Keratinocyte (primary cell): Measurements from ENCODE around the gene SYT9. TPM values are rescaled to one million over a fixed set of nuclear protein-coding genes. Genes with fewer than 3 reads are reported as not detected.

Source experiments
- DNase-seq: peaks from one replicate; pipeline ENCODE4 v3.0.0-alpha.2; 2011; ENCODE audit warnings: low read depth, missing footprints, low spot score
- FAIRE-seq: peaks from 2 replicates; lab custom pipeline; 2011; peaks lifted over from hg19 to GRCh38; lab: Jason Lieb, UNC
- H2AFZ ChIP-seq: 2 replicates; pipeline ENCODE4 v1.6.0; 2012; ENCODE audit warnings: low read length, control low read depth, inconsistent platforms; ENCODE audit not compliant: control insufficient read depth
- H3K27ac ChIP-seq: 2 replicates; pipeline ENCODE4 v1.5.1; 2011; ENCODE audit warnings: low read length; ENCODE audit not compliant: control insufficient read depth, insufficient read depth
- H3K27me3 ChIP-seq: 3 replicates; pipeline ENCODE4 v1.6.0; 2011; ENCODE audit warnings: low read length; ENCODE audit not compliant: control insufficient read depth, insufficient read depth; ENCODE audit errors: extremely low read depth
- H3K36me3 ChIP-seq, 2 experiments: 2 replicates in 1 of 2; 3 replicates in 1 of 2; pipeline ENCODE4 v1.5.1; 2011; ENCODE audit warnings: low read length in 2 of 2, mild to moderate bottlenecking in 1 of 2; ENCODE audit not compliant: control insufficient read depth in 2 of 2, insufficient read depth in 2 of 2; ENCODE audit errors: extremely low read depth in 1 of 2
- H3K4me1 ChIP-seq: 3 replicates; pipeline ENCODE4 v1.5.1; 2011; ENCODE audit warnings: low read length; ENCODE audit not compliant: control insufficient read depth, insufficient read depth; ENCODE audit errors: extremely low read depth
- H3K4me2 ChIP-seq: 3 replicates; pipeline ENCODE4 v1.6.0; 2011; ENCODE audit warnings: low read depth, low read length; ENCODE audit not compliant: control insufficient read depth, insufficient read depth; ENCODE audit errors: extremely low read depth
- H3K4me3 ChIP-seq, 3 experiments: fragments of 200-600 bp in 1 of 3; sonication (generic) in 1 of 3; 2 replicates in 2 of 3; 3 replicates in 1 of 3; pipeline ENCODE4 v1.5.1; 2011 to 2016; ENCODE audit warnings: low read length in 3 of 3, mild to moderate bottlenecking in 3 of 3, control low read depth in 2 of 3, inconsistent platforms in 1 of 3, low read depth in 1 of 3, mixed read lengths in 1 of 3, mixed run types in 1 of 3, moderate library complexity in 1 of 3; ENCODE audit not compliant: control insufficient read depth in 2 of 3, insufficient read depth in 2 of 3; ENCODE audit errors: extremely low read depth in 1 of 3
- H3K79me2 ChIP-seq: 2 replicates; pipeline ENCODE4 v1.6.0; 2012; ENCODE audit warnings: low read length; ENCODE audit not compliant: control insufficient read depth, insufficient read depth
- H3K9ac ChIP-seq: 3 replicates; pipeline ENCODE4 v1.6.0; 2011; ENCODE audit warnings: low read length; ENCODE audit not compliant: control insufficient read depth, insufficient read depth; ENCODE audit errors: extremely low read depth
- H3K9me1 ChIP-seq: 3 replicates; pipeline ENCODE4 v1.6.0; 2011; ENCODE audit warnings: low read length; ENCODE audit not compliant: control insufficient read depth, insufficient read depth; ENCODE audit errors: extremely low read depth
- H3K9me3 ChIP-seq: 2 replicates; pipeline ENCODE4 v1.5.1; 2012; ENCODE audit warnings: low read depth, low read length; ENCODE audit not compliant: control insufficient read depth
- H4K20me1 ChIP-seq: 3 replicates; pipeline ENCODE4 v1.6.0; 2011; ENCODE audit warnings: low read length; ENCODE audit not compliant: control insufficient read depth, insufficient read depth; ENCODE audit errors: extremely low read depth
- EZH2 ChIP-seq: IDR thresholded peaks from one replicate; pipeline ENCODE4 v1.6.1; 2012; ENCODE audit warnings: inconsistent platforms, mild to moderate bottlenecking, low read length, moderate library complexity
- dilution Hi-C: fragments of 300-500 bp; cut with MboI; formaldehyde crosslinking; loops from one replicate; pipeline ENCODE4 v1.7.0; 2020; ENCODE audit warnings: low sequenced_read_pairs; ENCODE audit not compliant: extremely low pct_ligation_motif_present
- polyA plus RNA-seq, 5 experiments: library from polyadenylated mRNA; depleted of rRNA in 3 of 5; stranded (reverse) in 3 of 5; stranded (forward) in 1 of 5; unstranded in 1 of 5; fragments of >200 nt; gene quantifications; 1 replicate in 1 of 5; 2 replicates in 3 of 5; 3 replicates in 1 of 5; pipeline versions ENCODE4 v1.2.1 to v1.2.3, GENCODE V29; 2011 to 2012; ENCODE audit warnings: missing spikeins in 2 of 5, low read depth in 1 of 5, low replicate concordance in 1 of 5
- TF ChIP-seq, protein P1 (sequence below), 3 experiments: IDR thresholded peaks in 1 of 3; conservative IDR thresholded peaks in 1 of 3; optimal IDR thresholded peaks in 1 of 3; 2 replicates in 2 of 3; 3 replicates in 1 of 3; pipeline versions ENCODE3 to v1.5.1; 2011; ENCODE audit warnings: low read length in 3 of 3, mild to moderate bottlenecking in 3 of 3, moderate library complexity in 2 of 3, control low read depth in 1 of 3, inconsistent platforms in 1 of 3; ENCODE audit not compliant: insufficient read depth in 2 of 3; ENCODE audit errors: extremely low read depth in 1 of 3

SYT9 gene
- polyA plus RNA-seq, 1 donor (not counting 4 experiments of a cell fraction or from before 2014, with no cell fraction given) = not detected

DNA sequence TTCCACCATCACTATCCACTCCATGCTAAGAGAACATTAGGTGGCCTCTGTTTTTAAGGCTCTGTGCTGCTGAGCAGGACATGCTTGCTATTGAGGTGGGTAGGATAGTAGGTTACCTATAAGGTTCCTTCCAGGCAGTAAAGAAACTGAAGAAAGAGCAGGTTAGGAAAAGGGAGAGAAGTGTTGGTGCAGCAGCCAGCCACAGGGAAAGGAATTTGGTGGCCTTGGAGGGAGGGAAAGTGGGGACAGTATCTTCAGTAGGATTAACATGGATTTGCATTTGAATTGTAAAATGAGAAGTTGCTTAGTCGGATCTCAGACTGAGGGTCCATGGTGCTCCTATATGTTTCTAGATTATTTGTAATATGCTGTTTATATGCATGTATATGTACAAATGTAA lies 184.4 kb downstream of the SYT9 start:
- H3K4me1 ChIP-seq = no peaks in the 10 kb centered on the region
- TF ChIP-seq, protein P1, sequence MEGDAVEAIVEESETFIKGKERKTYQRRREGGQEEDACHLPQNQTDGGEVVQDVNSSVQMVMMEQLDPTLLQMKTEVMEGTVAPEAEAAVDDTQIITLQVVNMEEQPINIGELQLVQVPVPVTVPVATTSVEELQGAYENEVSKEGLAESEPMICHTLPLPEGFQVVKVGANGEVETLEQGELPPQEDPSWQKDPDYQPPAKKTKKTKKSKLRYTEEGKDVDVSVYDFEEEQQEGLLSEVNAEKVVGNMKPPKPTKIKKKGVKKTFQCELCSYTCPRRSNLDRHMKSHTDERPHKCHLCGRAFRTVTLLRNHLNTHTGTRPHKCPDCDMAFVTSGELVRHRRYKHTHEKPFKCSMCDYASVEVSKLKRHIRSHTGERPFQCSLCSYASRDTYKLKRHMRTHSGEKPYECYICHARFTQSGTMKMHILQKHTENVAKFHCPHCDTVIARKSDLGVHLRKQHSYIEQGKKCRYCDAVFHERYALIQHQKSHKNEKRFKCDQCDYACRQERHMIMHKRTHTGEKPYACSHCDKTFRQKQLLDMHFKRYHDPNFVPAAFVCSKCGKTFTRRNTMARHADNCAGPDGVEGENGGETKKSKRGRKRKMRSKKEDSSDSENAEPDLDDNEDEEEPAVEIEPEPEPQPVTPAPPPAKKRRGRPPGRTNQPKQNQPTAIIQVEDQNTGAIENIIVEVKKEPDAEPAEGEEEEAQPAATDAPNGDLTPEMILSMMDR (optimal IDR thresholded peaks at IDR 0.05 in 1 of 3, IDR thresholded peaks at IDR 0.05 in 1 of 3, conservative IDR thresholded peaks at IDR 0.05 in 1 of 3; ENCODE audit: extremely low read depth in 1 of 3, insufficient read depth in 2 of 3, low read length in 3 of 3) = no peak
- TF ChIP-seq EZH2 = no peak
- H4K20me1 ChIP-seq = no peaks in the 10 kb centered on the region
- dilution Hi-C loops = no loop called here
- no peak overlapping the region for H2AFZ ChIP-seq
- FAIRE-seq (no peak), DNase-seq (no peak)
- H3K9ac ChIP-seq = no peak overlapping the region
- no peaks in the 10 kb centered on the region for H3K27me3 ChIP-seq
- H3K4me2 ChIP-seq = no peak overlapping the region
- H3K9me3 ChIP-seq = no peaks in the 10 kb centered on the region
- H3K27ac ChIP-seq = no peak overlapping the region
- H3K79me2 ChIP-seq = no peaks in the 10 kb centered on the region
- H3K4me3 ChIP-seq = no peak overlapping the region
- no peaks in the 10 kb centered on the region for H3K9me1 ChIP-seq
- H3K36me3 ChIP-seq = no peaks in the 10 kb centered on the region

DNA sequence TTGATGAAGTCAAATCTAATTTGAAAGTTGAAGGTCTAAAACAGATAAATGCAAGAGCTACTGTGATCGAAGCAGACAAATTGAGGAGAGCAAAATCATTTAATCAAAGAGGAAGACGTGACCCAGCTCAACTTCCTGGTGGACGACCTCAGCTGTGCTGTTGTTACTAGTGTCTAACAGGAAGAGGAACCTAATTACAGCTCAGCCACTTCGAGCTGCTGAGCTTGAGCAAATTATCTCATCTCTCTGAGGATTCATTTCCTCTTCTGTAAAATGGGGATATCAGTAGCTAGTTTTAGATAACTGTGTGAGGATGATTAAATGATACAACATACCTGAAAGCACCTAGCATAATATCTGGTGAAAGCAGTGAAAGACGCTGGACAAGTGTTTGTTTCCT lies 185.0 kb downstream of the SYT9 start:
- H3K4me3 ChIP-seq = no peak overlapping the region
- H4K20me1 ChIP-seq = no peaks in the 10 kb centered on the region
- H3K4me2 ChIP-seq = no peak overlapping the region
- TF ChIP-seq, protein P1 (optimal IDR thresholded peaks at IDR 0.05 in 1 of 3, IDR thresholded peaks at IDR 0.05 in 1 of 3, conservative IDR thresholded peaks at IDR 0.05 in 1 of 3; ENCODE audit: extremely low read depth in 1 of 3, insufficient read depth in 2 of 3, low read length in 3 of 3) = no peak
- no peak for TF ChIP-seq EZH2
- H3K9me3 ChIP-seq = no peaks in the 10 kb centered on the region
- no peaks in the 10 kb centered on the region for H3K9me1 ChIP-seq
- dilution Hi-C loops = no loop called here
- no peaks in the 10 kb centered on the region for H3K27me3 ChIP-seq
- no peak overlapping the region for H3K9ac ChIP-seq
- no peak overlapping the region for H3K27ac ChIP-seq
- H3K79me2 ChIP-seq = no peaks in the 10 kb centered on the region
- no peak overlapping the region for H2AFZ ChIP-seq
- H3K36me3 ChIP-seq = no peaks in the 10 kb centered on the region
- H3K4me1 ChIP-seq = no peaks in the 10 kb centered on the region
- no peak for FAIRE-seq
- no peak for DNase-seq
